Fibroblast of villous mesenchyme (primary cell): ENCODE measurements around the gene PLB1. TPM values are rescaled to one million over a fixed set of nuclear protein-coding genes. Genes with fewer than 3 reads are reported as not detected.

ENCODE experiments used
- DNase-seq: peaks from one replicate; pipeline ENCODE4 v3.0.0-alpha.2; 2010; ENCODE audit warnings: low read depth
- H3K4me3 ChIP-seq: 2 replicates; pipeline ENCODE4 v1.5.1; 2011; ENCODE audit warnings: low read depth, mild to moderate bottlenecking, low read length
- CTCF ChIP-seq: IDR thresholded peaks from 2 replicates; pipeline ENCODE4 v1.5.1; 2012; ENCODE audit warnings: low read depth, mild to moderate bottlenecking, low read length; ENCODE audit not compliant: insufficient read depth
- total RNA-seq: library from RNA; depleted of rRNA; stranded (reverse); fragments of >200 nt; gene quantifications from 2 replicates; pipeline ENCODE4 v1.2.3, GENCODE V29; 2012

PLB1 gene
- total RNA-seq, 1 donor, result 3.0 TPM

GRCh38 chr2:28666496-28667184 is 170.8 kb downstream of the PLB1 start:
- no peak for TF ChIP-seq CTCF
- H3K4me3 ChIP-seq, result no peak overlapping the region
- DNase-seq, result no peak

- no peak for DNase-seq
- TF ChIP-seq CTCF, result no peak
- no peak overlapping the region for H3K4me3 ChIP-seq
Measured at GRCh38 chr2:28667261-28667660, 171.4 kb downstream of the PLB1 start.

GRCh38 chr2:28668106-28668814 is 172.4 kb downstream of the PLB1 start:
- DNase-seq, result no peak
- TF ChIP-seq CTCF, result no peak
- H3K4me3 ChIP-seq, result no peak overlapping the region

- H3K4me3 ChIP-seq, result no peak overlapping the region
- TF ChIP-seq CTCF, result no peak
- DNase-seq, result no peak
Measured at GRCh38 chr2:28668880-28669279, 173.0 kb downstream of the PLB1 start.

- no peak for TF ChIP-seq CTCF
- H3K4me3 ChIP-seq, result no peak overlapping the region
- no peak for DNase-seq
Measured at GRCh38 chr2:28670856-28671255, 175.0 kb downstream of the PLB1 start.

GRCh38 chr2:28673338-28673737 is 177.5 kb downstream of the PLB1 start:
- DNase-seq, result no peak
- H3K4me3 ChIP-seq, result no peak overlapping the region
- no peak for TF ChIP-seq CTCF
